HepG2 (cell line): ENCODE results near the gene GLYR1. TPM values are rescaled to one million over a fixed set of nuclear protein-coding genes. Genes with fewer than 3 reads are reported as not detected.

Experiments
- ATAC-seq: fragments of 200-7000 bp; cut with Tn5 transposase; 3 replicates; pipeline ENCODE4 v1.9.1; 2020; ENCODE audit warnings: mild to moderate bottlenecking, moderate library complexity
- BruUV-seq: library from RNA; stranded (reverse); fragments of 400-500 nt; replicated peaks from 2 replicates; lab custom pipeline; 2021; lab: Mats Ljungman, UMichigan
- CTCF ChIA-PET: fragments of 300-600 bp; formaldehyde crosslinking; extraction: SDS; loops from one replicate; lab custom pipeline; 2021; ENCODE audit warnings: low total read pairs, inconsistent platforms, low intra/inter-chr PET ratio; lab: Yijun Ruan, JAX
- POLR2A ChIA-PET: fragments of 350-600 bp; sonication (Branson Sonifier 250); formaldehyde crosslinking; loops from one replicate; lab custom pipeline; 2020; ENCODE audit warnings: antibody characterized with exemption, inconsistent platforms; lab: Yijun Ruan, JAX
- DNase-seq: peaks from one replicate; pipeline ENCODE4 v3.0.0-alpha.2; 2015; ENCODE audit warnings: low spot score
- FAIRE-seq: peaks from 3 replicates; lab custom pipeline; 2011; peaks lifted over from hg19 to GRCh38; lab: Jason Lieb, UNC
- H2AFZ ChIP-seq: one replicate; pipeline ENCODE4 v1.6.1; 2011; ENCODE audit warnings: low read length, inconsistent platforms
- H3K27ac ChIP-seq: fragments of 300-600 bp; 3 replicates; pipeline ENCODE4 v1.8.0; 2011; ENCODE audit warnings: mixed run types, mild to moderate bottlenecking, mixed read lengths, low read length, inconsistent platforms; ENCODE audit not compliant: insufficient read depth; ENCODE audit errors: extremely low read length
- H3K27me3 ChIP-seq, 2 experiments: fragments of 200-600 bp in 1 of 2; 2 replicates in 1 of 2; 3 replicates in 1 of 2; pipeline versions ENCODE4 v1.6.0 to v1.8.0; 2011; ENCODE audit warnings: low read length in 2 of 2, mild to moderate bottlenecking in 2 of 2, moderate library complexity in 2 of 2, inconsistent platforms in 1 of 2; ENCODE audit not compliant: insufficient read depth in 2 of 2, control insufficient read depth in 1 of 2
- H3K36me3 ChIP-seq, 2 experiments: fragments of 200-600 bp in 1 of 2; replicated peaks in 1 of 2; 2 replicates in 1 of 2; 3 replicates in 1 of 2; pipeline versions ENCODE4 v1.5.1 to v1.8.0; 2011; ENCODE audit warnings: low read length in 2 of 2, inconsistent platforms in 1 of 2; ENCODE audit not compliant: insufficient read depth in 2 of 2, control insufficient read depth in 1 of 2
- H3K4me1 ChIP-seq: 2 replicates; pipeline ENCODE4 v1.5.1; 2012; ENCODE audit warnings: low read length, inconsistent platforms; ENCODE audit not compliant: insufficient read depth
- H3K4me2 ChIP-seq: 2 replicates; pipeline ENCODE4 v1.6.0; 2011; ENCODE audit warnings: low read depth, low read length, inconsistent platforms
- H3K4me3 ChIP-seq, 3 experiments: fragments of 200-600 bp in 1 of 3; sonication (generic), shearing (Covaris generic) in 1 of 3; replicated peaks in 1 of 3; 2 replicates each; pipeline ENCODE4 v1.5.1; 2011 to 2016; ENCODE audit warnings: low read length in 3 of 3, inconsistent platforms in 2 of 3, low read depth in 2 of 3, mild to moderate bottlenecking in 2 of 3, control low read depth in 1 of 3, mixed read lengths in 1 of 3; ENCODE audit not compliant: insufficient read depth in 1 of 3
- H3K79me2 ChIP-seq: one replicate; pipeline ENCODE4 v1.6.1; 2011; ENCODE audit warnings: low read length, inconsistent platforms; ENCODE audit not compliant: insufficient read depth
- H3K9ac ChIP-seq: 2 replicates; pipeline ENCODE4 v1.6.0; 2011; ENCODE audit warnings: mild to moderate bottlenecking, low read depth, low read length, inconsistent platforms; ENCODE audit not compliant: insufficient read depth
- H3K9me3 ChIP-seq: 2 replicates; pipeline ENCODE4 v1.5.1; 2012; ENCODE audit warnings: mild to moderate bottlenecking, low read length
- H4K20me1 ChIP-seq: 2 replicates; pipeline ENCODE4 v1.6.0; 2011; ENCODE audit warnings: inconsistent platforms, mild to moderate bottlenecking, low read length, moderate library complexity; ENCODE audit not compliant: insufficient read depth
- ATF3 ChIP-seq: sonication (generic); formaldehyde crosslinking; IDR thresholded peaks from 2 replicates; pipeline ENCODE4 v1.4.0; 2020; ENCODE audit warnings: missing genetic modification reagents
- ELK4 ChIP-seq: sonication (generic); formaldehyde crosslinking; IDR thresholded peaks from 2 replicates; pipeline ENCODE4 v1.9.0; 2021; ENCODE audit warnings: missing genetic modification reagents, borderline replicate concordance
- HES4 ChIP-seq: sonication (generic); formaldehyde crosslinking; IDR thresholded peaks from 2 replicates; pipeline ENCODE4 v1.9.0; 2021; ENCODE audit warnings: mild to moderate bottlenecking, missing genetic modification reagents, borderline replicate concordance
- HIVEP1 ChIP-seq: sonication (generic); formaldehyde crosslinking; IDR thresholded peaks from 2 replicates; pipeline ENCODE4 v1.4.0; 2020; ENCODE audit warnings: mild to moderate bottlenecking, missing genetic modification reagents
- HMG20A ChIP-seq: IDR thresholded peaks from 2 replicates; pipeline ENCODE4 v1.6.1; 2016; ENCODE audit warnings: borderline replicate concordance
- IRX3 ChIP-seq: sonication (generic); formaldehyde crosslinking; IDR thresholded peaks from 2 replicates; pipeline ENCODE4 v1.8.1; 2023; ENCODE audit warnings: mild to moderate bottlenecking, low read depth, missing genetic modification reagents, borderline replicate concordance
- KDM5B ChIP-seq: sonication (generic); formaldehyde crosslinking; IDR thresholded peaks from 2 replicates; pipeline ENCODE4 v1.4.0; 2020; ENCODE audit warnings: missing genetic modification reagents, mild to moderate bottlenecking, borderline replicate concordance
- MBNL3 ChIP-seq: fragments of 250-450 bp; sonication (Bioruptor Pico); conservative IDR thresholded peaks from 2 replicates; pipeline ENCODE4 v1.8.0; 2022; ENCODE audit warnings: mild to moderate bottlenecking, inconsistent platforms
- MED8 ChIP-seq: sonication (generic); formaldehyde crosslinking; IDR thresholded peaks from 2 replicates; pipeline ENCODE4 v1.8.1; 2023; ENCODE audit warnings: mild to moderate bottlenecking, missing genetic modification reagents; ENCODE audit not compliant: insufficient replicate concordance
- MTF2 ChIP-seq: sonication (generic); formaldehyde crosslinking; IDR thresholded peaks from 2 replicates; pipeline ENCODE4 v1.5.0; 2020; ENCODE audit warnings: missing genetic modification reagents, borderline replicate concordance
- MXD1 ChIP-seq: sonication (generic); formaldehyde crosslinking; IDR thresholded peaks from 2 replicates; pipeline ENCODE4 v1.4.0; 2020; ENCODE audit warnings: mild to moderate bottlenecking, missing genetic modification reagents
- NFATC3 ChIP-seq: sonication (generic); formaldehyde crosslinking; IDR thresholded peaks from 2 replicates; pipeline ENCODE4 v1.5.1; 2020; ENCODE audit warnings: mild to moderate bottlenecking, missing genetic modification reagents
- NFKB2 ChIP-seq: sonication (generic); formaldehyde crosslinking; IDR thresholded peaks from 2 replicates; pipeline ENCODE4 v1.4.0; 2020; ENCODE audit warnings: missing genetic modification reagents, borderline replicate concordance
- POLR2AphosphoS2 ChIP-seq: IDR thresholded peaks from 2 replicates; pipeline ENCODE4 v1.6.1; 2011; ENCODE audit warnings: low read depth, low read length, improper control_type of control experiment
- ZNF274 ChIP-seq: sonication (generic); formaldehyde crosslinking; IDR thresholded peaks from 2 replicates; pipeline ENCODE4 v1.5.1; 2020; ENCODE audit warnings: mild to moderate bottlenecking, missing genetic modification reagents
- ZNF552 ChIP-seq: sonication (generic); formaldehyde crosslinking; IDR thresholded peaks from 2 replicates; pipeline ENCODE4 v1.9.0; 2022; ENCODE audit warnings: missing genetic modification reagents, mild to moderate bottlenecking, borderline replicate concordance
- ZNF652 ChIP-seq: IDR thresholded peaks from 2 replicates; pipeline ENCODE4 v1.6.1; 2016; ENCODE audit warnings: low read depth, borderline replicate concordance
- ZNF776 ChIP-seq: sonication (generic); formaldehyde crosslinking; IDR thresholded peaks from 2 replicates; pipeline ENCODE4 v1.4.0; 2020; ENCODE audit warnings: mild to moderate bottlenecking, missing genetic modification reagents
- ZNF800 ChIP-seq: sonication (generic); formaldehyde crosslinking; IDR thresholded peaks from 2 replicates; pipeline ENCODE4 v1.4.0; 2020; ENCODE audit warnings: missing genetic modification reagents
- ZSCAN22 ChIP-seq: sonication (generic); formaldehyde crosslinking; IDR thresholded peaks from 2 replicates; pipeline ENCODE4 v1.4.0; 2020; ENCODE audit warnings: mild to moderate bottlenecking, missing genetic modification reagents
- whole genome bisulfite sequencing: methylation state at CpG from one replicate; pipeline ENCODE4 v1.1.6; 2017; ENCODE audit warnings: low lambda C conversion rate; 5-methylcytosine and 5-hydroxymethylcytosine counted together
- in situ Hi-C: cut with HindIII; loops from 2 replicates; pipeline ENCODE4 v1.10.0; 2017; ENCODE audit warnings: low pct_unique_long_range_greater_than_20kb; ENCODE audit not compliant: extremely low pct_ligation_motif_present
- intact Hi-C: fragments of 100-400 bp; cut with micrococcal nuclease; formaldehyde crosslinking; loops from one replicate; pipeline ENCODE4 v1.10.0; 2022; ENCODE audit not compliant: unreplicated experiment
- polyA plus RNA-seq, 8 experiments: library from polyadenylated mRNA; depleted of rRNA in 3 of 8; stranded (reverse) in 7 of 8; unstranded in 1 of 8; fragments of >200 nt; fragmentation: Illumina TruSeq in 4 of 8; extraction: Trizol in 4 of 8; gene quantifications; 2 replicates each; pipeline versions ENCODE4 v1.2.1 to v1.2.3, GENCODE V29; 2011 to 2016; ENCODE audit warnings: low read depth in 4 of 8, missing spikeins in 1 of 8, mixed read lengths in 1 of 8; ENCODE audit not compliant: insufficient read depth in 1 of 8
- total RNA-seq, 5 experiments: library from RNA; depleted of rRNA; stranded (reverse); fragments of >200 nt; fragmentation: Illumina TruSeq; extraction: Trizol; gene quantifications; 2 replicates each; pipeline ENCODE4 v1.2.3, GENCODE V29; 2016; ENCODE audit warnings: low read depth in 1 of 5

GLYR1 gene
- total and polyA plus RNA-seq, 2 of the 13 experiments (the other 11 are each of a cell fraction or from before 2014, with no cell fraction given) = 28.3 to 48.7 TPM

- intact Hi-C loops (loop anchor here (5.0 kb wide), 1 partner anchor 69 kb away; the partner anchor contains the start of genes ANKS3 and DNAAF8), in situ Hi-C loops (no loop called here)
- FAIRE-seq (no peak), ATAC-seq (peak; percentile 7), DNase-seq (no peak)
- Histone ChIP-seq H3K79me2 (no peaks in the 10 kb centered on the region), H3K4me2 (peak overlapping the region; percentile 93), H2AFZ (peak overlapping the region; percentile 20), H3K4me3 (peak overlapping the region; percentile 88 to 90 (median 90)), H4K20me1 (no peaks in the 10 kb centered on the region), H3K36me3 (peaks cover 0 to 22% of the 10 kb centered on the region in 2 experiments; a peak in 2 of 5 replicates), H3K4me1 (peaks cover 24% of the 10 kb centered on the region), H3K27me3 (no peaks in the 10 kb centered on the region), H3K9me3 (no peaks in the 10 kb centered on the region), H3K9ac (peak overlapping the region; percentile 65), H3K27ac (peak overlapping the region; percentile 83)
- ChIA-PET POLR2A (interaction anchor here (0.7 to 3.7 kb wide), 3 partner anchors 11 to 33 kb away, joined by 3 to 17 read pairs (median 12); partner anchors contain the start of genes SEPTIN12 and ZNF500), CTCF (no interaction called here)
- 39% methylated on average over 21 of the region's 29 CpGs for WGBS
- BruUV-seq = no TSS peak
- 0 out of 2 replicates have a peak, but pooled peaks have one; percentile 50 for TF ChIP-seq ZNF552 (CRISPR knock-in tag)
- no peak for TF ChIP-seq MED8 (CRISPR knock-in tag)
- TF ChIP-seq MBNL3 = no peak
- TF ChIP-seq HES4 (CRISPR knock-in tag) = no peak
- TF ChIP-seq IRX3 (CRISPR knock-in tag) = no peak
- no peak for TF ChIP-seq HMG20A
- no peak for TF ChIP-seq ZNF800
- TF ChIP-seq ZSCAN22 = no peak
- no peak for TF ChIP-seq NFATC3
- 0 out of 2 replicates have a peak, but pooled peaks have one; percentile 33 for TF ChIP-seq NFKB2
- TF ChIP-seq POLR2AphosphoS2 = no peak
- TF ChIP-seq ZNF776 (CRISPR knock-in tag) = 0 out of 2 replicates have a peak, but pooled peaks have one; percentile 51
- 0 out of 2 replicates have a peak, but pooled peaks have one; percentile 9 for TF ChIP-seq MXD1
- no peak for TF ChIP-seq ZNF652 (CRISPR knock-in tag)
- no peak; the same call in 1 of the 2 replicates for TF ChIP-seq KDM5B (CRISPR knock-in tag)
- TF ChIP-seq MTF2 = no peak
- TF ChIP-seq ZNF274 (CRISPR knock-in tag) = no peak
- no peak for TF ChIP-seq ATF3
- no peak for TF ChIP-seq ELK4 (CRISPR knock-in tag)
- TF ChIP-seq HIVEP1 (CRISPR knock-in tag) = no peak
These were observed 45.8 kb downstream of the GLYR1 start for GRCh38 chr16:4801051-4801961.
